Astrocyte (in vitro differentiated cells and primary cell): ENCODE data around the gene SHE. TPM values are rescaled to one million over a fixed set of nuclear protein-coding genes. Genes with fewer than 3 reads are reported as not detected.

ENCODE experiments used
- DNase-seq: peaks from one replicate; pipeline ENCODE4 v3.0.0-alpha.2; 2010; ENCODE audit warnings: low read depth
- FAIRE-seq: peaks from 2 replicates; lab custom pipeline; 2011; peaks lifted over from hg19 to GRCh38; lab: Jason Lieb, UNC
- H2AFZ ChIP-seq: 2 replicates; pipeline ENCODE4 v1.6.0; 2012; ENCODE audit warnings: low read depth, low read length, inconsistent platforms
- H3K27ac ChIP-seq: 2 replicates; pipeline ENCODE4 v1.5.1; 2011; ENCODE audit warnings: low read depth, low read length, inconsistent platforms
- H3K27me3 ChIP-seq: 2 replicates; pipeline ENCODE4 v1.6.0; 2011; ENCODE audit warnings: low read length, inconsistent platforms; ENCODE audit not compliant: insufficient read depth
- H3K36me3 ChIP-seq: 2 replicates; pipeline ENCODE4 v1.5.1; 2011; ENCODE audit warnings: low read length, inconsistent platforms; ENCODE audit not compliant: insufficient read depth
- H3K4me1 ChIP-seq: 2 replicates; pipeline ENCODE4 v1.5.1; 2011; ENCODE audit warnings: low read length, inconsistent platforms; ENCODE audit not compliant: insufficient read depth
- H3K4me2 ChIP-seq: 2 replicates; pipeline ENCODE4 v1.6.0; 2012; ENCODE audit warnings: low read length, inconsistent platforms
- H3K4me3 ChIP-seq: 2 replicates; pipeline ENCODE4 v1.5.1; 2011; ENCODE audit warnings: low read depth, mild to moderate bottlenecking, low read length, inconsistent platforms; ENCODE audit not compliant: insufficient read depth
- H3K79me2 ChIP-seq: 2 replicates; pipeline ENCODE4 v1.6.0; 2012; ENCODE audit warnings: mild to moderate bottlenecking, low read length, inconsistent platforms; ENCODE audit not compliant: insufficient read depth
- H3K9ac ChIP-seq: 2 replicates; pipeline ENCODE4 v1.6.0; 2012; ENCODE audit warnings: mild to moderate bottlenecking, low read length, inconsistent platforms
- H3K9me3 ChIP-seq: 2 replicates; pipeline ENCODE4 v1.5.1; 2012; ENCODE audit warnings: low read depth, mild to moderate bottlenecking, low read length, inconsistent platforms; ENCODE audit not compliant: insufficient read depth
- H4K20me1 ChIP-seq: 2 replicates; pipeline ENCODE4 v1.6.0; 2012; ENCODE audit warnings: low read length, inconsistent platforms; ENCODE audit not compliant: insufficient read depth
- H3K27ac Mint-ChIP-seq: one replicate; pipeline ENCODE4 v1.8.0; 2021; ENCODE audit warnings: mild to moderate bottlenecking, mixed read lengths; ENCODE audit not compliant: unreplicated experiment
- H3K27me3 Mint-ChIP-seq: one replicate; pipeline ENCODE4 v1.8.0; 2021; ENCODE audit warnings: low read depth, mixed read lengths; ENCODE audit not compliant: unreplicated experiment
- H3K36me3 Mint-ChIP-seq: one replicate; pipeline ENCODE4 v1.8.0; 2021; ENCODE audit warnings: low read depth, mixed read lengths; ENCODE audit not compliant: unreplicated experiment
- H3K4me1 Mint-ChIP-seq: one replicate; pipeline ENCODE4 v1.8.0; 2021; ENCODE audit warnings: low read depth, mixed read lengths; ENCODE audit not compliant: unreplicated experiment
- H3K4me3 Mint-ChIP-seq: one replicate; pipeline ENCODE4 v1.8.0; 2021; ENCODE audit warnings: mild to moderate bottlenecking, moderate library complexity, mixed read lengths; ENCODE audit not compliant: unreplicated experiment
- H3K9me3 Mint-ChIP-seq: one replicate; pipeline ENCODE4 v1.8.0; 2021; ENCODE audit warnings: mild to moderate bottlenecking, mixed read lengths; ENCODE audit not compliant: unreplicated experiment
- EZH2 ChIP-seq: IDR thresholded peaks from 2 replicates; pipeline ENCODE4 v1.6.1; 2012; ENCODE audit warnings: mild to moderate bottlenecking, low read length, inconsistent platforms; ENCODE audit not compliant: insufficient read depth
- total RNA-seq: library from RNA; stranded (reverse); gene quantifications from 2 replicates; pipeline ENCODE4 v1.2.1, GENCODE V29; 2021
- TF ChIP-seq, protein P1 (sequence below): IDR thresholded peaks from 2 replicates; pipeline ENCODE4 v1.5.1; 2011; ENCODE audit warnings: low read depth, mild to moderate bottlenecking, inconsistent platforms, low read length, moderate library complexity; ENCODE audit not compliant: insufficient read depth

Gene SHE
- total RNA-seq, 1 donor from 2014 or later = not detected

DNA sequence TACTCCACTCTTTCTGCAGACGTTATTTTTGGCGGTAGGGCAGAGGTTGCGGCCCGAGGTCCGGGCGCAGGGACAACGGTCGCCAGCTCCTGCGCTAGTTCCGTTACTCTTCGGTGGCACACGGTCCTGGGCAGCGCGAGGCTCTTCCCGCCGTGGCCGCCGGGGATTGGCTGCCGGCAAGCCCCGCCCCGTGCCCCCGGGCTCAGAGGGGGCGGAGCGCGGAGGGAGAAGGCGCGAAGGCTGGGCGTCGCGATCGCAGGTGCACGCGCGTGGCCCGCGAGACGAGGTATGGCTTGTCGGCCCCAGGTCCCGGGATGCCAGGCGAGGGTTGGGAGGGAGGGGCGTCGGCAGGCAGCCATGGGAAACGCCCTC, 518 bp upstream of the SHE start:
- peaks cover 21% of the 10 kb centered on the region for H3K9me3 Mint-ChIP-seq
- H3K4me3 Mint-ChIP-seq = no peak overlapping the region
- H3K36me3 ChIP-seq = no peaks in the 10 kb centered on the region
- H3K4me2 ChIP-seq = no peak overlapping the region
- H3K79me2 ChIP-seq = no peaks in the 10 kb centered on the region
- peak; percentile 27 for TF ChIP-seq EZH2
- TF ChIP-seq, protein P1, sequence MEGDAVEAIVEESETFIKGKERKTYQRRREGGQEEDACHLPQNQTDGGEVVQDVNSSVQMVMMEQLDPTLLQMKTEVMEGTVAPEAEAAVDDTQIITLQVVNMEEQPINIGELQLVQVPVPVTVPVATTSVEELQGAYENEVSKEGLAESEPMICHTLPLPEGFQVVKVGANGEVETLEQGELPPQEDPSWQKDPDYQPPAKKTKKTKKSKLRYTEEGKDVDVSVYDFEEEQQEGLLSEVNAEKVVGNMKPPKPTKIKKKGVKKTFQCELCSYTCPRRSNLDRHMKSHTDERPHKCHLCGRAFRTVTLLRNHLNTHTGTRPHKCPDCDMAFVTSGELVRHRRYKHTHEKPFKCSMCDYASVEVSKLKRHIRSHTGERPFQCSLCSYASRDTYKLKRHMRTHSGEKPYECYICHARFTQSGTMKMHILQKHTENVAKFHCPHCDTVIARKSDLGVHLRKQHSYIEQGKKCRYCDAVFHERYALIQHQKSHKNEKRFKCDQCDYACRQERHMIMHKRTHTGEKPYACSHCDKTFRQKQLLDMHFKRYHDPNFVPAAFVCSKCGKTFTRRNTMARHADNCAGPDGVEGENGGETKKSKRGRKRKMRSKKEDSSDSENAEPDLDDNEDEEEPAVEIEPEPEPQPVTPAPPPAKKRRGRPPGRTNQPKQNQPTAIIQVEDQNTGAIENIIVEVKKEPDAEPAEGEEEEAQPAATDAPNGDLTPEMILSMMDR = no peak
- no peak for FAIRE-seq
- H2AFZ ChIP-seq = no peak overlapping the region
- H3K36me3 Mint-ChIP-seq = no peaks in the 10 kb centered on the region
- H3K27ac Mint-ChIP-seq = no peak overlapping the region
- no peaks in the 10 kb centered on the region for H3K4me1 ChIP-seq
- H3K27ac ChIP-seq = no peak overlapping the region
- H4K20me1 ChIP-seq = no peaks in the 10 kb centered on the region
- no peak overlapping the region for H3K4me3 ChIP-seq
- H3K4me1 Mint-ChIP-seq = no peaks in the 10 kb centered on the region
- peaks cover 75% of the 10 kb centered on the region for H3K27me3 ChIP-seq
- no peak for DNase-seq
- no peak overlapping the region for H3K9ac ChIP-seq
- H3K9me3 ChIP-seq = peaks cover 12% of the 10 kb centered on the region
- H3K27me3 Mint-ChIP-seq = peaks cover 74% of the 10 kb centered on the region

DNA sequence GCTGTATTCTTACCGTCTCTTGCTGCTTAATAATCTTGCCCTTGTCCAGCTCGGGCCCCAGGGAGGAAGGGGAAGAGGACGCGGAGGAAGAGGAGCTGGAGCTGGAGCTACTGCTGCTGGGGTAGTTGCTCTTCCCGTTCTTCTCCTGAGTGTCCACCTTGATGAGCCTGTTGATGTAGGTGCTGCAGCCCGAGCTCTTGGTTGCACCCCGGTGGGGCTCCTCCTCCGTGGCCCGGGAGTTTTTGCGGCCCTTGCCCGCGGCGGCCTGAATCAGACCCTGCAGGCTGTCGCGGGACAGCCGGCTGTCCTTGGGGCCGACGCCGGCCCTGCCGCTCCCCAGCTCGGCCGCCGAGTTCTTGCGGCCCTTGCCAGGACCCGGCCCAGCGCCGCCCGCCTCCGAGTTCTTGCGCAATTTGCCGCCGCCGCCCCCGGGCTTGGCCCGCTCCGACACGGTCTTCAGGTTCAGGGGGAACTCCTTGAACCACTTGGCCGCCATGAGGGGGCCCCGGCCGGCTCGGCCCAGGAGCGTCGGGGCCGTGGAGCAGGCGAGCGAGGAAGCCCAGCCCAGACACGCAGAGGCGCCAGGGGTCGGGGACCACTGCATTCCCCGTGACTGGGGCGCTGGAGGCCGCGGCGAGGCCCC, 668 bp downstream of the SHE start:
- H4K20me1 ChIP-seq = no peaks in the 10 kb centered on the region
- Mint-ChIP-seq H3K36me3 (no peaks in the 10 kb centered on the region), H3K4me3 (no peak overlapping the region), H3K4me1 (peaks cover 7% of the 10 kb centered on the region), H3K27me3 (peaks cover 63% of the 10 kb centered on the region), H3K27ac (no peak overlapping the region), H3K9me3 (peaks cover 16% of the 10 kb centered on the region)
- no peaks in the 10 kb centered on the region for H3K79me2 ChIP-seq
- no peak overlapping the region for H2AFZ ChIP-seq
- no peaks in the 10 kb centered on the region for H3K36me3 ChIP-seq
- H3K4me2 ChIP-seq = peak overlapping the region; percentile 33
- H3K27me3 ChIP-seq = peaks cover 74% of the 10 kb centered on the region
- H3K27ac ChIP-seq = no peak overlapping the region
- TF ChIP-seq EZH2 = peak; percentile 94
- TF ChIP-seq, protein P1 = no peak
- H3K9me3 ChIP-seq = peaks cover 12% of the 10 kb centered on the region
- H3K4me1 ChIP-seq = no peaks in the 10 kb centered on the region
- H3K4me3 ChIP-seq = no peak overlapping the region
- FAIRE-seq (no peak), DNase-seq (no peak)
- no peak overlapping the region for H3K9ac ChIP-seq

DNA sequence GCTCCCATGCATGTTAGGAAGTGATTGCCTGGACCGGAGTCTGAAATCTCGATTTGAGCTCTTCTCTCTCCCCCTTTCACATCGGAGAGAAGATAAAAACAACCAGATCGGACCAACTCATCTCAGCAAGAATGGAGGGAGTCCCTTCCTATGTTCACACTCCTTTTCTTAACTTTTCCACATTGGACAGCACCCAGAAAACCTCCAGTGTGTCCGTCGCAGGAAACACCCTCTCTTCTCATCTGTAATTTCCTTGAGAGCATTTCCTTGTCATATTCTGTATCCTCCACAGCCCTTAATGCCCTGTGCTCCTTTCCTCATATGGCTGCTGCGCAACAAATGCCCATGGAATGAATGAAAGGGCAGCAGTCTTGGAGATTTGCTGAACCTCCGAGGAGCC, 1.7 kb downstream of the SHE start:
- DNase-seq (no peak), FAIRE-seq (no peak)
- H3K9me3 ChIP-seq = peaks cover 12% of the 10 kb centered on the region
- no peak overlapping the region for H3K4me3 ChIP-seq
- Mint-ChIP-seq H3K27me3 (peaks cover 53% of the 10 kb centered on the region), H3K4me3 (no peak overlapping the region), H3K36me3 (no peaks in the 10 kb centered on the region), H3K9me3 (peaks cover 16% of the 10 kb centered on the region), H3K27ac (no peak overlapping the region), H3K4me1 (peaks cover 7% of the 10 kb centered on the region)
- no peak overlapping the region for H3K4me2 ChIP-seq
- no peaks in the 10 kb centered on the region for H3K79me2 ChIP-seq
- H3K9ac ChIP-seq = no peak overlapping the region
- no peaks in the 10 kb centered on the region for H3K36me3 ChIP-seq
- no peak overlapping the region for H2AFZ ChIP-seq
- H3K4me1 ChIP-seq = no peaks in the 10 kb centered on the region
- TF ChIP-seq, protein P1 = no peak
- TF ChIP-seq EZH2 = no peak
- H3K27ac ChIP-seq = no peak overlapping the region
- H3K27me3 ChIP-seq = peaks cover 77% of the 10 kb centered on the region
- H4K20me1 ChIP-seq = no peaks in the 10 kb centered on the region
